Inflammatory macrophage (primary cell): ENCODE measurements around the gene ELP4.
"Not testable (repeated sequence)": the region's sequence is repeated elsewhere in the genome, so short reads cannot be mapped to it uniquely, and the experiment has no call there.

ENCODE experiments used
- DNase-seq, 2 donors: peaks; one replicate each; pipeline ENCODE4 v3.0.0-alpha.2; 2020 to 2022

ELP4 gene

GRCh38 chr11:31646216-31646615 is 136.6 kb downstream of the ELP4 start:
- DNase-seq, result no peak

GRCh38 chr11:31649129-31649966 is 139.8 kb downstream of the ELP4 start:
- DNase-seq, result no peak

GRCh38 chr11:31651208-31651607 is 141.6 kb downstream of the ELP4 start:
- DNase-seq, result no peak

- DNase-seq, result no peak
Measured at GRCh38 chr11:31651822-31652221, 142.3 kb downstream of the ELP4 start.

- no peak for DNase-seq
Measured at GRCh38 chr11:31652528-31652927, 143.0 kb downstream of the ELP4 start.

DNA sequence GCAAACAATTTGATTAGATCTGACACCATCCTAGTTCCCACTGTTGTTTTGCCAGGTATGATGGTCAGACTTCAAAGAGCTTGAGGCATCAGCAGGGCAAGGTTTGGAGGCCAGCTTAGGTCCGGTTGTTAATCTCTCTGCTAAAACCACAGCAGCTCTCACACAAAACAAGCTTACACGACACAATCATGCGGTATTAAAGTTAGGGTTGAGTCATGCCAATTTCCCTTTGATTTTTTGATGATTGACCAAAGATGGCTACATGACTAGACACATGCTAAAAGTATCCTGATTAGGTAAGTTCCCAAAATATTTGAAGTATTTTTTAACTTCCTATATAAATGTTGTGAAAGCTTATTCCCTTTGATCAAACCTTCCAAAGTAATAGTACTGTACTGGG is 145.9 kb downstream of the ELP4 start:
- no peak for DNase-seq

- DNase-seq, result no peak
Measured at GRCh38 chr11:31656051-31656450, 146.5 kb downstream of the ELP4 start.

DNA sequence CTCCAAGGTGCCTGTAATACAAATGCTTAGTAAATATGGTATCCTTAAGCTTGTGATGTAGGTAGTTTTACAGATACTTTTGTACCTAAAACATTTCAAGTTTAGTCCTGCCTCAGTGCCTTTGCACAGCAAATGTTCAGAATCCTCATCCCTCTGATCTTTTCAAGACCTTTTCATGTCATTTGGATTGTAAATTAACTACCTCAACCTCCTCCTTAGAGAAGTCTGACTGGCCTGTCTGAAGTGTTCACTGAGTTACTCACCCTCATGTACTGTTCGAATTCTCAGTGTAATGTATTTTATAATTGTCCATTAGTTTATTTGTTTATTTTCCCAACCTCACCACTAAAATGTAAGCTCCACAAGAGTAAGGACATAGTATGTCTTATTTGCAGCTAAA is 147.5 kb downstream of the ELP4 start:
- no peak for DNase-seq

DNA sequence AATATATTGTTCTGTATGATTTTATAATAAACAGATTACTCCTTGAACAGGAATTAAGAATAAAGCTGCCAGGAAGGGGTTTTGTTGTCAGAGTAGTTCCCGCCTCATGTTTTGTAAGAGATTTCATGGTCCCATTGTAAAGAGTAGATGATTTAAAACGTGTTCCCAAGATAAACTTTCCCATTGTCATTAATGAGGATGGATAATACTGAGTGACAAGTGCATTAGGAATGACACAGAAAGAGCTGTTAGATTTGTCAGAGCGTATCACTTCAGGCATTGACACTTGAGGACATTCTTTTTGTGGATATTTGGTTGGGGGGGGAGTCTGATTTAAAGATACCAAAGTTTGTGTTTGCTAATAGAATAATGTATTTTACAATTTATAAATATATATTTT is 154.6 kb downstream of the ELP4 start:
- DNase-seq, result no peak

DNA sequence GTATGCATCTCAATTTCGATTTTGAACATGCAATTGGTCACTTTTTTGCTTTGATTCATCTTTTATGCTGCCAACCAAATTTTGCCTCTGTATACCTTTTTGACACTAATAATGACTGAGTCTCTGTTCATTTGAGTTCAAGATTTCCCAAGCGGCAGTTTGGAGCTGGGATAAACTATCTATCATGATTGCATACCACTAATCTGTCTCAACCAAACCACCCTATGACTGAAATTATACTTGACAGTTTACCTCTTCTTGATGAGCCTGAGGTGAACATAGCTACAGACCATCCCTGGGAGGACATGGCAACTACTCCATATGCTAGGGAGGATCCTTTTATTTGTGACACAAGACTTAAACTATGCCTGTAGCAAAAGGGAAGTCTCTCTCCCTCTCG is 155.4 kb downstream of the ELP4 start:
- no peak for DNase-seq

DNA sequence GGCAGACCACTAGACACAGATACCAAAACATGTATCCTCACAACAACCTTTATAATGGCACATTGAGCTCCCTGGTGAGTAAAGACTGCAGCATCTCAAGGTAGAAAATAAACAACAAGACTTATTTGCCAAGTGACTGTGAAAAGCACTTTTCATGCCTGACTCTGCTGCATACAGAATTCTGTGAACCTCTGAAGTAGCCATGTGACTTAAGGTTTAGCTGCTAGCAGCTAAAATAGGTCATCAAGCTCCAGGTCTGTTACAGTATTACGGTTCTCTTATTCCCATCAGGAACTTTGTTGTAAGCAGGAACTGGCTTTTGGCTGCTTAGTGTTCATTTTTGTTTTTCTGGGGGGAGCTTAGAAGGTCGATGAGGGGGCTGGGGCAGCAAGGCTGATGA is 162.1 kb downstream of the ELP4 start:
- no peak for DNase-seq

- DNase-seq, result not testable (repeated sequence)
Measured at GRCh38 chr11:31673108-31673507, 163.5 kb downstream of the ELP4 start.

GRCh38 chr11:31676280-31676982 is 166.9 kb downstream of the ELP4 start:
- no peak for DNase-seq

DNA sequence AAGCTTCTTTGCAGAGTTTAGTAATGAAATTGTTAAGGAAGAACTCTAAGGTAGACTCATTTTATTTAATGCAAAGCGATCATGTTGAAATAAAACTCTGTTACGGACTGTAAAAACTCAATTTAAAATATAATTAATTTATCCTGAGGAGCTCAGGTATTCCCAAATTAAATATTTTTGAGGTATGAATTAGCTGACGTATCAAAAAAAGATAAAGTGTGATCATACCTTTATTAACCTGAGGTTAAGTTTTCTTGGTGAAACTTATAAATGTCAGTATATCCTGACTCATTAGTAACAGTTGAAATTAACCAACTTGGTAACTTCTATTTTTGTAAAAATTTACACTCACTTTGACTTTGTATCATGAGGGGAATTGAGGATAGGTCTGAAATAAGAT is 171.2 kb downstream of the ELP4 start:
- no peak for DNase-seq

- no peak for DNase-seq
Measured at GRCh38 chr11:31687256-31687655, 177.7 kb downstream of the ELP4 start.

DNA sequence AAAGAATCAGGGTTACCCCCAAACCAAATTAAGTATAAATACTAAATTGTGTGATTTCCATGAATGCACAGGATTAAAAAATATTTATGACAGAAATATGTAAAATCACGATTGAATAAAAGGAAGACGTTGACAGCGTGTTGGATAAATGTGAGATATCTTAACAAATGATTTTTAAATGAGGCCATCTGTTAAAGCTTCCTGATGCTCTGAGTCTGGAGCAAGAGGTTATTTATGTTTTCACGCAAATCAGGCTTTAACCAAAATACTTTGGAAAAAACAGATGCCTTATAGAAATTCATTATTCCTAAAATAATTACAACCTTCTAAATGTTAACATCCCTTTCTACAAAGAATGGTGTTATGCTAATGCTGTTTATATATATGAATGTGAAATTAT is 178.3 kb downstream of the ELP4 start:
- DNase-seq, result no peak

GRCh38 chr11:31689559-31689958 is 180.0 kb downstream of the ELP4 start:
- DNase-seq, result no peak

DNA sequence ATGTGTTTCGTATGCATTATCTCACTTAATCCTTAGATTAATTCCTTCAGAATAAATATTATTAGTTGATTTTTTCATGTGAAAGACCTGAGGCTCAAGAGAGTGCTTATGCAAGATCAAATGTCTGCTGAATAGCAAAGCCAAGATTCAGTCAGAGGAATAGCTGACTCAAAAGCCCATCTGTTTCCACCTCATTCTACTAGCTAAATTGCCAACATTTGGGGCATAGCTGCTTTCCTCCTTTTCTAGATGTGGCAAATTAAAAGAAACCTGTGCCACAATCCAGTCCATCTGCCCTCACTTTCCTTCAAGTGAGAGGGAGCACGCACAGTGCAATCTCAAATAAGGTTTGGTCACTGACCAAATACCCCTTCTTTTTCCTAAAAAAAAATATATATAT is 180.5 kb downstream of the ELP4 start:
- no peak for DNase-seq

GRCh38 chr11:31690516-31690915 is 180.9 kb downstream of the ELP4 start:
- no peak for DNase-seq

DNA sequence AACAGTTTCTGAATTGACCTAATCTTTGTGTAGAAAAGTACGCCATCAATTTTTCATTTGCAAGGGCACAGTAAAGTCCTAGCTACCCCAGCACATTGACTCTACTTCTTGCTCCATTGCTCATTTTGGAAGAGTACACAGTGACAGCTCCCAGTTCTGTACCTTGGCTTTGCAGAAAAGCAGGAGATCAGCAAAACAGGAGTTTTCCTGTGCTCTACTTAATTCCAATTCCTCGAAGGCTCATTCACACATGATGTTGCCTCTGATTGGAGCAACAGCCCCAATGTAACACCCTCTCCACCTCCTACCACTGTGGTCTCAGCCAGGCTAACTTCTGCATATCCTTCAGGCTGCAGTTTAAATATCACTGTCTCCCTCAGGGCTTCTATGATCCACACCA is 182.9 kb downstream of the ELP4 start:
- DNase-seq, result no peak

DNA sequence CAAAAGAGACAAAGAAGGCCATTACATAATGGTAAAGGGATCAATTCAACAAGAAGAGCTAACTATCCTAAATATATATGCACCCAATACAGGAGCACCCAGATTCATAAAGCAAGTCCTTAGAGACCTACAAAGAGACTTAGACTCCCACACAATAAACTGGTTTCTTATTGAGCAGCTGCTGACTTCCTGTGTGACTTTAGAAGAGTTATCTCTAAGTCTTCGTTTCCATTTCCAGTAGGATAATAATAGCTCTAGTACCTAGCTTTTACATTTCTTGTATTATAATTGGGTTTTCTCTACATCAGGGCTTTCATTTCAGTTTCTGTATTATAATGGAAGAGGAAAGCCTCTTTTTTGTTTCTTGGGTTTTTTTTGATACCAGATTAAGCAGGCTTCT is 187.5 kb downstream of the ELP4 start:
- DNase-seq, result not testable (repeated sequence)

GRCh38 chr11:31699066-31699465 is 189.5 kb downstream of the ELP4 start:
- DNase-seq, result no peak

GRCh38 chr11:31702966-31703365 is 193.4 kb downstream of the ELP4 start:
- DNase-seq, result no peak

DNA sequence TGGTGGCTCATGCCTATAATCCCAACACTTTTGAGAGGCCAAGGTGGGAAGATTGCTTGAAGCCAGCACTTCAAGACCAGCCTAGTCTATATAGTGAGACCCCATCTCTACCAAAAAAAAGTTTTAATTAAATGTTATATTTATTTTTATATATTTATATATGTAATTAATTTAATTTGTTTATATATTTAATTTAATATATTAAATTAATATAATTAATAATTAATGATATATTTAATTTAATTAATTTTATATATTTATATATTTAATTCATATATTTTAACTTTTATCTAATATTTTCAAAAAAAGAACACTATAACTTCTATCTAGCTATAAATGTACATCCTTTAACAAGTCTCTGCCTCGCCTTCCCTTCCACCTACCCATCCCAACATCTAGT is 196.8 kb downstream of the ELP4 start:
- DNase-seq, result no peak
